Measurements from ENCODE around the gene ISL2.

Gene ISL2

DNA sequence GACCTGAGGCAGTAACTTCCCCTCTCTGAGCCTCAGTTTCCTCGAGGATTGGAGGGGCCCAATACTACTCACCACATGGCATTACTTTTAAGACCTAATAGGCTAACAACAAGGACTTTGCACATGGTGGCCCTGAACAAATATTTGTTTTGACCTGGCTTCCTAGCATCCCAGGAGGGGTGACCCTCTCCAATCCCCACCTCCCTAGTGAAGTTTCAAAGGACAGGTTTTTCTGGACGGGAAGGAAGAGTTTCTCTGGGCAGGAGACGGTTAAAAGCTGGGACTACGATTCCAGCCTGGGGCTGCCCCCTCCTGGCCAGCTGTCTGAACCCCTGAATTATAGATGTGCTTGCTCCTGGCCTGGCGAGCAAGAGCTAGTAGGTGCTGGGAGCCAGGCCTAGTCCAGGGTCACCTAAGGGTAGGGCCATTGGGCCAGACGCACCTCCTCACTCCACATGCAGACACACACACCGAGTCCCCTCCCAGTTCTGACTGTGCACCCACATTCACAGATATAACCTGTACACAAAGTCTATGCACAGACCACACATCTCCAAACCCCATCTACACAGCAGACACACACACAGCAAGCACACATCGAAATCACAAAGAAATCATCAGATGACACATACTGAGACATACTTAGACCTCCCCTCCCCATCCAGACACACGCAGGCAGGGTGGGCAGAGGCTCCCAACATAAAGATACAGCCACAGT, 2.7 kb upstream of the ISL2 start:
- Histone ChIP-seq H3K27me3 (ENCODE audit: insufficient read depth, low read length, poor library complexity) (no peaks in the 10 kb centered on the region), H4K20me1 (ENCODE audit: insufficient read depth, low read length) (no peaks in the 10 kb centered on the region), H3K9me3 (ENCODE audit: insufficient read depth, low read length, severe bottlenecking) (no peaks in the 10 kb centered on the region), H3K4me3 (ENCODE audit: low read depth in 1 of 2, low read length in 2 of 2) (no peak overlapping the region), H3K4me2 (ENCODE audit: insufficient read depth, low read length) (no peak overlapping the region), H3K9ac (ENCODE audit: low read depth, low read length) (no peak overlapping the region), H3K4me1 (ENCODE audit: insufficient read depth, low read length) (no peaks in the 10 kb centered on the region), H3K36me3 (ENCODE audit: insufficient read depth, low read length) (no peaks in the 10 kb centered on the region), H2AFZ (ENCODE audit: low read depth, low read length) (no peak overlapping the region), H3K27ac (ENCODE audit: low read length) (no peak overlapping the region), H3K79me2 (ENCODE audit: insufficient read depth, low read length) (no peaks in the 10 kb centered on the region)
- DNase-seq, result no peak
- TF ChIP-seq EZH2 (IDR thresholded peaks at IDR 0.05; ENCODE audit: borderline replicate concordance, low read depth, low read length, severe bottlenecking), result no peak
- TF ChIP-seq, protein P1, sequence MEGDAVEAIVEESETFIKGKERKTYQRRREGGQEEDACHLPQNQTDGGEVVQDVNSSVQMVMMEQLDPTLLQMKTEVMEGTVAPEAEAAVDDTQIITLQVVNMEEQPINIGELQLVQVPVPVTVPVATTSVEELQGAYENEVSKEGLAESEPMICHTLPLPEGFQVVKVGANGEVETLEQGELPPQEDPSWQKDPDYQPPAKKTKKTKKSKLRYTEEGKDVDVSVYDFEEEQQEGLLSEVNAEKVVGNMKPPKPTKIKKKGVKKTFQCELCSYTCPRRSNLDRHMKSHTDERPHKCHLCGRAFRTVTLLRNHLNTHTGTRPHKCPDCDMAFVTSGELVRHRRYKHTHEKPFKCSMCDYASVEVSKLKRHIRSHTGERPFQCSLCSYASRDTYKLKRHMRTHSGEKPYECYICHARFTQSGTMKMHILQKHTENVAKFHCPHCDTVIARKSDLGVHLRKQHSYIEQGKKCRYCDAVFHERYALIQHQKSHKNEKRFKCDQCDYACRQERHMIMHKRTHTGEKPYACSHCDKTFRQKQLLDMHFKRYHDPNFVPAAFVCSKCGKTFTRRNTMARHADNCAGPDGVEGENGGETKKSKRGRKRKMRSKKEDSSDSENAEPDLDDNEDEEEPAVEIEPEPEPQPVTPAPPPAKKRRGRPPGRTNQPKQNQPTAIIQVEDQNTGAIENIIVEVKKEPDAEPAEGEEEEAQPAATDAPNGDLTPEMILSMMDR (IDR thresholded peaks at IDR 0.05; ENCODE audit: borderline replicate concordance, extremely low read depth, low read length, poor library complexity, severe bottlenecking), result peak; percentile 12
- no peak for ATAC-seq (ENCODE audit: insufficient read depth, low read depth)

DNA sequence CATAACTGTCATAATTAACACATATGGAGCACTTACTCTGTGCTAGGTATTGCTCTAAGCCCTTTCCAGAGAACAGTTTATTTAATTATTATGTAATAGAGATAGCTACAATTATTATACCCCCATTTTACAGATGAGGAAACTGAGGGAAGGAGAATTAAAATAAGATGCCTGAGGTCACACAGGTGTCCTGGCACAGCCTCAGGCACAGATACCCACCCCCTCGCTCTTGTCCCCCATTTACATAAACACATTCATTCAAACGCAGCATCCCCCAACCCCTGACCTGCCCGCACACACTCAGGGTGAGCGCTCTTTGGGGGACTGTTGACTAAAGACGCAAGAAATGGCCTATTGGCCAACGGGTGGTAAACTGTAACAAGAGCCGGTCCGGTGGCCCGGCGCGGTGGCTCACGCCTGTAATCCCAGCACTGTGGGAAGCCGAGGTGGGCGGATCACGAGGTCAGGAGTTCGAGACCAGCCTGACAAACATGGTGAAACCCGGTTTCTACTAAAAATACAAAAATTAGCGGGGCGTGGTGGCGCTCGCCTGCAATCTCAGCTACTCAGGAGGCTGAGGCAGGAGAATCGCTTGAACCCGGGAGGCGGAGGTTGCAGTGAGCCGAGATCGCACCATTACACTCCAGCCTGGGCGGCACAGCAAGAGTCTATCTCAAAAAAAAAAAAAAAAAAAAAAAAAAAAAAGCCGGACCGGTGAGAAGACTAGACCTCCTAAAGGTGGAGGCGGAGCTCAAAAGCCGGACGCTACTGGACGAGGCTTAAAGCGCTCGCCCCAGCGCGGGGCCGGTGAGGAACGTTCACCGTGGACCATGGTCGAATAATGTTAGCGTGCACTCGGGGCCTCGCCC, 1.9 kb upstream of the ISL2 start:
- H3K27me3 ChIP-seq (ENCODE audit: insufficient read depth, low read length, poor library complexity), result peaks cover 2% of the 10 kb centered on the region
- DNase-seq (no peak), ATAC-seq (ENCODE audit: insufficient read depth, low read depth) (no peak)
- H3K9me3 ChIP-seq (ENCODE audit: insufficient read depth, low read length, severe bottlenecking), result no peaks in the 10 kb centered on the region
- no peak overlapping the region for H3K9ac ChIP-seq (ENCODE audit: low read depth, low read length)
- no peak overlapping the region for H3K4me3 ChIP-seq (ENCODE audit: low read depth in 1 of 2, low read length in 2 of 2)
- no peak overlapping the region for H3K27ac ChIP-seq (ENCODE audit: low read length)
- H4K20me1 ChIP-seq (ENCODE audit: insufficient read depth, low read length), result no peaks in the 10 kb centered on the region
- no peaks in the 10 kb centered on the region for H3K4me1 ChIP-seq (ENCODE audit: insufficient read depth, low read length)
- H3K79me2 ChIP-seq (ENCODE audit: insufficient read depth, low read length), result no peaks in the 10 kb centered on the region
- H2AFZ ChIP-seq (ENCODE audit: low read depth, low read length), result no peak overlapping the region
- no peak overlapping the region for H3K4me2 ChIP-seq (ENCODE audit: insufficient read depth, low read length)
- no peaks in the 10 kb centered on the region for H3K36me3 ChIP-seq (ENCODE audit: insufficient read depth, low read length)
- TF ChIP-seq EZH2 (IDR thresholded peaks at IDR 0.05; ENCODE audit: borderline replicate concordance, low read depth, low read length, severe bottlenecking), result no peak
- TF ChIP-seq, protein P1 (IDR thresholded peaks at IDR 0.05; ENCODE audit: borderline replicate concordance, extremely low read depth, low read length, poor library complexity, severe bottlenecking), result no peak

DNA sequence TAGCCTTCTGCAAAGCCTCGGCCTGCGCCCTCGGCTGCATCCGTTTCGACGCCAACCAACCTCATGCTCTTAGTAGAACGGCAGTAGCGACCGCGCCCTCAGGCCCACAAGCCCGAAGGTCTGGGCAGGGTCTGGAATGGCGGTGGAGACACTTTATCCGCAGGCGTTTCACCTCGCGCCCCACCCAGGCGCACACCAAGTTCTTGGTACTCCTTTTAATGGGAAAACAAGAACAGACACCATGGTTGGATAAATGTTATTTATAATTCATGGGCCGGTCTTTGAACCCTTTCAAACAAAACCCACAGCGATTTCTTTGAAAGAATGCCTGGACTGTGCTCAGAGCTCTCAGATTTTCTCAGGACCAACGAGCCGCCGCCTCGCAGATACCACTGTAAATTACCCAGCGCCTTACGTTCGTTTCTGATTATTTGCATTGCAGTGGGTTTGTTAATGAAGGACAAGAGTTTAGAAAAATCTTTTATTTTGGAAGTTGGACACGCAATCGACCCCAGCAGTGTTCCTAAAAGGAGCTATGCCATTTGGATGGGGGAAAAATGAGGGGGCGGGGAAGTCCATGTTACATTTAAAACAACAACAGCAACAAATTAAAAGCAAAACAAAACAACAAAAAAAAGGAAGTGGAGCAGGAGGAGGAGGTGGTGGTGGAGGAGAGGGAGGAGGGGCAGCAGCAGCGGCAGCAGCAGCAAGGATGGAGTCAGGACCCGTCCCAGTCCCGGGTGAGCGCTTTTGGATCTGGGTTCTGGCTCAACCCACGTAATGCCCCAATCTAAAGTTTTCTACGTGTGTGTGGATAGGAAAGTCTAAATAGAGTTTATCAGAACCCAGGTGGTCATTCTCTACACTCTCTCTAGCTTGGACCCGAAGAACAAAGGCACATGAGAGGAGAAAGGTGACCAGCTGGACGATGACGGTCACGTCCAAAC, 993 bp upstream of the ISL2 start:
- H3K79me2 ChIP-seq (ENCODE audit: insufficient read depth, low read length), result no peaks in the 10 kb centered on the region
- no peaks in the 10 kb centered on the region for H3K9me3 ChIP-seq (ENCODE audit: insufficient read depth, low read length, severe bottlenecking)
- H3K27ac ChIP-seq (ENCODE audit: low read length), result no peak overlapping the region
- no peaks in the 10 kb centered on the region for H3K4me1 ChIP-seq (ENCODE audit: insufficient read depth, low read length)
- peaks cover 3% of the 10 kb centered on the region for H3K27me3 ChIP-seq (ENCODE audit: insufficient read depth, low read length, poor library complexity)
- ATAC-seq (ENCODE audit: insufficient read depth, low read depth) (no peak), DNase-seq (no peak)
- no peaks in the 10 kb centered on the region for H3K36me3 ChIP-seq (ENCODE audit: insufficient read depth, low read length)
- H3K9ac ChIP-seq (ENCODE audit: low read depth, low read length), result no peak overlapping the region
- TF ChIP-seq, protein P1 (IDR thresholded peaks at IDR 0.05; ENCODE audit: borderline replicate concordance, extremely low read depth, low read length, poor library complexity, severe bottlenecking), result no peak
- no peak for TF ChIP-seq EZH2 (IDR thresholded peaks at IDR 0.05; ENCODE audit: borderline replicate concordance, low read depth, low read length, severe bottlenecking)
- no peak overlapping the region for H3K4me2 ChIP-seq (ENCODE audit: insufficient read depth, low read length)
- H2AFZ ChIP-seq (ENCODE audit: low read depth, low read length), result no peak overlapping the region
- no peaks in the 10 kb centered on the region for H4K20me1 ChIP-seq (ENCODE audit: insufficient read depth, low read length)
- no peak overlapping the region for H3K4me3 ChIP-seq (ENCODE audit: low read depth in 1 of 2, low read length in 2 of 2)
